ENCODE data around the gene RHOBTB3. TPM values are rescaled to one million over a fixed set of nuclear protein-coding genes. Genes with fewer than 3 reads are reported as not detected.
A peak's percentile ranks its signal among the peaks of the same experiment; 100 is the strongest.

Gene RHOBTB3, protein sequence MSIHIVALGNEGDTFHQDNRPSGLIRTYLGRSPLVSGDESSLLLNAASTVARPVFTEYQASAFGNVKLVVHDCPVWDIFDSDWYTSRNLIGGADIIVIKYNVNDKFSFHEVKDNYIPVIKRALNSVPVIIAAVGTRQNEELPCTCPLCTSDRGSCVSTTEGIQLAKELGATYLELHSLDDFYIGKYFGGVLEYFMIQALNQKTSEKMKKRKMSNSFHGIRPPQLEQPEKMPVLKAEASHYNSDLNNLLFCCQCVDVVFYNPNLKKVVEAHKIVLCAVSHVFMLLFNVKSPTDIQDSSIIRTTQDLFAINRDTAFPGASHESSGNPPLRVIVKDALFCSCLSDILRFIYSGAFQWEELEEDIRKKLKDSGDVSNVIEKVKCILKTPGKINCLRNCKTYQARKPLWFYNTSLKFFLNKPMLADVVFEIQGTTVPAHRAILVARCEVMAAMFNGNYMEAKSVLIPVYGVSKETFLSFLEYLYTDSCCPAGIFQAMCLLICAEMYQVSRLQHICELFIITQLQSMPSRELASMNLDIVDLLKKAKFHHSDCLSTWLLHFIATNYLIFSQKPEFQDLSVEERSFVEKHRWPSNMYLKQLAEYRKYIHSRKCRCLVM
- 100 to 1,000 TPM in 1 of 4 donors, 10 to 100 TPM in 3; 40.1 to 134 (median 86.9) TPM for total RNA-seq

DNA sequence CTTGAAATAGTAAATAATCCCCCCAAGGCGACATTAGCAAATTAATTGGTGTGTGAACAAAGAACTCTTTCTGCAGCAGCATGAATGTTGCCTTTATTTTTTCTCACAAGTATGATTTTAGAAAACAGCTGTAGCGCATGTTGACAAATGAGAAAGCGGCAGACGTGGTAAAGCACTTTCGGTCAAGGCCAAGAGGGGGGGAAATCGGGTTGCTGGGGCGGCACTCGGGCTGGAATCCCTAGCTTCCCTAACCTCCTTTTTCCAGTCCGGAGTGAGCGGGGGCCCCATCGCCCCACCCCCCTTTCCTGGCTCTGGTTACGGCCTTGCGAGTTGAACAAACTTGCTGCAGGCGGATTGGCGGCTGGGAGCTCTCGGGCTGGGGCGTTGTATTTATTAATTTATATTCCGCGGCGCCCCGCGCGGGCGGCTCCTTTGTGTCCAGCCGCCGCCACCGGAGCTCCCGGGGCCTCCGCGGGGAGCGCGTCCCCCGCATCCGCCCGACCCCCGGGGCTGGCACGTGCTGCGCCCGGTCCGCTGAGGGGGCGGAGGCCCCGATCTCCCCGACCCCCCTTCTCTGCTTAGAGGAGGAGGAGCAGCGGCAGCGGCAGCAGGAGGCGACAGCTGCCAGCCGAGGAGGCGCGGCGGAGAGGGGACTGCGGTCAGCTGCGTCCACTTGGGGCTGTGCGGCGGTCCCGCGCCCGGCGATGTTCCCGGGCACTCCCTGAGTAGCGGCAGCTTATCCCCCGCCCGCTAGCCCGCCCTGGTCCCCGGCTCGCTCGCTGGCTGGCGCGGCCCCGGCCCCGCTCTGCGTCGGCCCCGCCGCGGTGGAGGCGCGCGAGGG is at the start of gene RHOBTB3:
TSS of gene RHOBTB3 (plus strand) at position 607 of the 841 bp plus-strand sequence. CDS start 347 bp downstream, outside the sequence.
- H3K4me1 ChIP-seq = peaks cover 39 to 48% of the 10 kb centered on the region in 2 donors
- ATAC-seq = peak; percentile 69 to 72

GRCh38 chr5:95682891-95683290 is 48.2 kb upstream of the RHOBTB3 start, which contains the start of gene SPATA9:
Gene SPATA9, minus strand, starts transcription at chr5:95682991. Its CDS starts 137 bp downstream, at chr5:95682854.
- TF ChIP-seq POLR2A (IDR thresholded peaks at IDR 0.05) = no peak
- TF ChIP-seq, protein P1, sequence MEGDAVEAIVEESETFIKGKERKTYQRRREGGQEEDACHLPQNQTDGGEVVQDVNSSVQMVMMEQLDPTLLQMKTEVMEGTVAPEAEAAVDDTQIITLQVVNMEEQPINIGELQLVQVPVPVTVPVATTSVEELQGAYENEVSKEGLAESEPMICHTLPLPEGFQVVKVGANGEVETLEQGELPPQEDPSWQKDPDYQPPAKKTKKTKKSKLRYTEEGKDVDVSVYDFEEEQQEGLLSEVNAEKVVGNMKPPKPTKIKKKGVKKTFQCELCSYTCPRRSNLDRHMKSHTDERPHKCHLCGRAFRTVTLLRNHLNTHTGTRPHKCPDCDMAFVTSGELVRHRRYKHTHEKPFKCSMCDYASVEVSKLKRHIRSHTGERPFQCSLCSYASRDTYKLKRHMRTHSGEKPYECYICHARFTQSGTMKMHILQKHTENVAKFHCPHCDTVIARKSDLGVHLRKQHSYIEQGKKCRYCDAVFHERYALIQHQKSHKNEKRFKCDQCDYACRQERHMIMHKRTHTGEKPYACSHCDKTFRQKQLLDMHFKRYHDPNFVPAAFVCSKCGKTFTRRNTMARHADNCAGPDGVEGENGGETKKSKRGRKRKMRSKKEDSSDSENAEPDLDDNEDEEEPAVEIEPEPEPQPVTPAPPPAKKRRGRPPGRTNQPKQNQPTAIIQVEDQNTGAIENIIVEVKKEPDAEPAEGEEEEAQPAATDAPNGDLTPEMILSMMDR (IDR thresholded peaks at IDR 0.05 in 4 of 5, conservative IDR thresholded peaks at IDR 0.05 in 1 of 5) = no peak
- no peak for ATAC-seq

More for the DNA sequence above, at the start of gene RHOBTB3:
- TF ChIP-seq, protein P1 (IDR thresholded peaks at IDR 0.05 in 4 of 5, conservative IDR thresholded peaks at IDR 0.05 in 1 of 5) = peak in 1 of 5 experiments; percentile 16
- TF ChIP-seq POLR2A (IDR thresholded peaks at IDR 0.05) = peak; percentile 88 to 92
- intact Hi-C loops (cut with DNase I; ENCODE audit: low total_unique reads) (loop anchor here (1.0 to 10.0 kb wide), 7 partner anchors 50 to 234 kb away; partner anchors contain the start of gene ELL2), in situ Hi-C loops (cut with MboI; ENCODE audit: low sequenced_read_pairs in 4 of 4) (loop anchor here in 1 of 4 donors (5.0 kb wide), 1 partner anchor 51 kb away; no protein-coding TSS in a partner anchor)
- Histone ChIP-seq H3K4me3 (peak within 1 kb of the TSS; percentile 80 to 87 (median 85)), H3K27ac (peak within 1 kb of the TSS; percentile 91 to 96 (median 94)), H3K36me3 (no peaks in the 10 kb centered on the region), H3K27me3 (no peaks in the 10 kb centered on the region), H3K9me3 (no peaks in the 10 kb centered on the region)
- peak; percentile 89 to 91 for DNase-seq

DNA sequence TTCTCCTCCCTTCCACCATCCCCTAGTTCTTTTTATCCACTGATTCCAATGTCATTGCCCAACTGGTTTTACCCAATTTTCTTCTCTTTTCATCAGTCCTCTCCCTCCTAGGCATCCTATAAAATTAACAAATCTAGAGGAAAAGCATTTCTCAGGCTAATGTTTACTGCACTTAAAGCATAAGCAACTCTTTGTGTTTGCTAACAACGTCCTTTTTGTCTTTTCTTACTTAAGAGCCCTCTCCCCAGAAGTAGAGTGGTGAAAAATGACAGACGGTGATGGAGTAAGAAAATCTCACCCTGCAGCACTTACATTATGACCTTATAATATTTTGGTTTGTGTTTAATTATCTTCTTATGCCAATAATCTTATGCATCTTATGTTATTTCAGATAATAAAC is 46.8 kb upstream of the RHOBTB3 start:
- Histone ChIP-seq H3K27me3 (no peaks in the 10 kb centered on the region), H3K9me3 (no peaks in the 10 kb centered on the region), H3K36me3 (no peaks in the 10 kb centered on the region), H3K4me3 (no peak overlapping the region), H3K27ac (no peak overlapping the region), H3K4me1 (no peaks in the 10 kb centered on the region)
- in situ Hi-C loops (cut with MboI; ENCODE audit: low sequenced_read_pairs in 4 of 4) (no loop called here), intact Hi-C loops (cut with DNase I; ENCODE audit: low total_unique reads) (no loop called here)
- no peak for TF ChIP-seq POLR2A (IDR thresholded peaks at IDR 0.05)
- TF ChIP-seq, protein P1 (IDR thresholded peaks at IDR 0.05 in 4 of 5, conservative IDR thresholded peaks at IDR 0.05 in 1 of 5) = no peak
- ATAC-seq (no peak), DNase-seq (no peak)

More at GRCh38 chr5:95682891-95683290, 48.2 kb upstream of the RHOBTB3 start, which contains the start of gene SPATA9:
- intact Hi-C loops (cut with DNase I; ENCODE audit: low total_unique reads) = no loop called here
- Histone ChIP-seq H3K4me3 (no peak within 1 kb of the TSS), H3K27ac (no peak within 1 kb of the TSS), H3K27me3 (no peaks in the 10 kb centered on the region), H3K4me1 (no peaks in the 10 kb centered on the region), H3K9me3 (no peaks in the 10 kb centered on the region), H3K36me3 (no peaks in the 10 kb centered on the region)
- in situ Hi-C loops (cut with MboI; ENCODE audit: low sequenced_read_pairs in 4 of 4) = no loop called here
- no peak for DNase-seq

DNA sequence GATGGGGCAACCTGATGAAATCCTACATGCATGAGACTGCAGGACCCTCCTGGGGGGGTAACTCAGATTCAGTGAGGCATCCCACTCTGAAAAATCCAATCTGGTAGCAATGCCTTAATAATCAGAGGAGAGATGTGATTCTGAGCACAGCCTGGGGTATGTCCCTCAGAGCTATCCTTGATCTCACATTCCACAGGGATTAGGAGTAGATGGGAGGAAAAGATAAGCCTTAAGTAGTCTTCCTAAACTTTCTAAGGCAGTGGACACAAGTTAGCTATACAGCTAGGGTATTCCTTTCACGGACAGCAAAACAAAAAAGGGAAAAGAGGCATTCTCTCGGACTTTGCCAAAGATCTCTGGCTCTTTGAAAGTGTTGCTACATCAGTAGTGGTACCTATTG is 44.5 kb upstream of the RHOBTB3 start:
- intact Hi-C loops (cut with DNase I; ENCODE audit: low total_unique reads) = no loop called here
- Histone ChIP-seq H3K27me3 (no peaks in the 10 kb centered on the region), H3K27ac (no peak overlapping the region), H3K9me3 (no peaks in the 10 kb centered on the region), H3K4me1 (no peaks in the 10 kb centered on the region), H3K36me3 (no peaks in the 10 kb centered on the region), H3K4me3 (no peak overlapping the region)
- in situ Hi-C loops (cut with MboI; ENCODE audit: low sequenced_read_pairs in 4 of 4) = no loop called here
- TF ChIP-seq, protein P1 (IDR thresholded peaks at IDR 0.05 in 4 of 5, conservative IDR thresholded peaks at IDR 0.05 in 1 of 5) = no peak
- no peak for TF ChIP-seq POLR2A (IDR thresholded peaks at IDR 0.05)
- ATAC-seq (no peak), DNase-seq (no peak)

Data from gastrocnemius medialis (tissue), 4 donors.